Pons (tissue), 1 donor: Measurements from ENCODE around the gene AATK.
"Not testable (repeated sequence)": the region's sequence is repeated elsewhere in the genome, so short reads cannot be mapped to it uniquely, and the experiment has no call there.

Source experiments
- DNase-seq: peaks from one replicate; pipeline ENCODE4 v3.0.0-alpha.2; 2016; ENCODE audit warnings: low spot score

Gene AATK

DNA sequence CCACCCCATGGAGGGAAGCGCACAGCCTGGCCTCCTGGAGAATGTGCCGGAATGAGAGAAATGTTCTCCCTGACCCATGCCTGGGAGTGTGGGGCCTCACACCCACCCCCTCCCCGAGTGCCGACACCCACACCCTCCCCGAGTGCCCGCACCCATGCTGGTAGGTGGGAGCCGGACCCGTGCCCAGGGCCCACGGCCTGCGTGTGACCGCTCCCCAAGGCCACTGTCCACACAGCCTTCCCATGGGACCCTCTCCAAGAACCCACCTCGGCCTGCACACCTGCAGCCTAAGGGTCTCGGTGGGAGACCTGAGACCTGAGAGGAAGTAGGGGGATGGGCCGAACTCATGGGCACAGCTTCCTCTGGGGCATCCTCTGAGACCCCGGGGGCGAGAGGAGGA lies 4.0 kb downstream of the AATK start:
- DNase-seq: no peak

DNA sequence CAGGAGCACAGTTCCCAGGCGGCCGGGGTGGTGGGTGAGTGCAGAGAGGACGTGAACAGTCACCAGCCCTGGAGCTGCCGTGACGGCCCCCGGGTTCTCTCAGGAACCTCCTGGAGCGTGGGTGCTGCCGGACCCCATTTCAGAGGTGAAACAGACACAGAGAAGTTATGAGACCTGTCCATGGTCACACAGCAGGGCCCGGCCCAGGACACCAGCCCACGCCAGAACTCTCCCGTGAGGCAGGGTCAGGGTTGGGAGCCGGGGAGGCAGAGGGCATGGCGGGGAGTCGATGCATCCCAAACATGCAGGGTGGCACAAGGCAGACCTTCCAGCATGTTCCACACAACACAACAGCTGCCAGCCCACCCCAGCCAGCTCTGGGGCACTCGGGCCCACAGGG lies 4.5 kb downstream of the AATK start:
- DNase-seq: no peak

GRCh38 chr17:81160747-81161453 lies 5.1 kb downstream of the AATK start:
- DNase-seq: no peak

- no peak for DNase-seq
These were observed 5.7 kb downstream of the AATK start for GRCh38 chr17:81160306-81160705.

DNA sequence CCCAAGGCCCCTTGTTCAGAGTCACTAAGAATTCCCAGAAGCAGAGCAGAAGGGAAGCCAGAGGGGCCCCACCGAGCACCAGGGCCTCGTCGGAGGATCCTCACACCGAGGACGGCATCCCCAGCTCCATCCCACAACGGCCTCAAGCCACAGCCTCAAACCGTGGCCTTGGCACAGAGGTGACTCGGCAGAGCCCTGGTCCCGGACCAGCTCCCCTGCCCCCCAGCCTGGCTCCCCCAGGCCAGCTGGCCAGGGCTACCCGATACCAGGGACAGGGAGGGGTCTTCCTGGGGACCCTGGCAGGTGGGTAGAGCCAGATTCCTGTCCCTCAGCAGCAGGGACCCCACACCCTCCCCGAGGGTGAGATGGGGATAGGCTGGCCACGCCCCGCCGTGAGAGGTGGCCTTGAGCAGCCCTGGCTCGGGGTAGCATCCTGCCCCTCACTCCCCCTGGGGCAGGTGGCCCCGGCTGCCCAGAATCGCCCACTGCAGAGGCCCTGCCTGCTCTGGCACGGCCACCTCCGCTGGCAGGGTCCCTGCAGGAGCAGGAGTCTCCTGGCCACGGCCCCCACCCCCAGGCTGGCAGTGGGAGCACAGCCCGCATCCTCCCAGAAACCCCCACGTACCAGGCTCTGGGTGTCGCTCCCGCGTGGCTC lies 6.3 kb downstream of the AATK start:
- no peak for DNase-seq

GRCh38 chr17:81158688-81159590 lies 7.1 kb downstream of the AATK start:
- no peak for DNase-seq

- no peak for DNase-seq
These were observed 8.0 kb downstream of the AATK start for GRCh38 chr17:81157848-81158687.

DNA sequence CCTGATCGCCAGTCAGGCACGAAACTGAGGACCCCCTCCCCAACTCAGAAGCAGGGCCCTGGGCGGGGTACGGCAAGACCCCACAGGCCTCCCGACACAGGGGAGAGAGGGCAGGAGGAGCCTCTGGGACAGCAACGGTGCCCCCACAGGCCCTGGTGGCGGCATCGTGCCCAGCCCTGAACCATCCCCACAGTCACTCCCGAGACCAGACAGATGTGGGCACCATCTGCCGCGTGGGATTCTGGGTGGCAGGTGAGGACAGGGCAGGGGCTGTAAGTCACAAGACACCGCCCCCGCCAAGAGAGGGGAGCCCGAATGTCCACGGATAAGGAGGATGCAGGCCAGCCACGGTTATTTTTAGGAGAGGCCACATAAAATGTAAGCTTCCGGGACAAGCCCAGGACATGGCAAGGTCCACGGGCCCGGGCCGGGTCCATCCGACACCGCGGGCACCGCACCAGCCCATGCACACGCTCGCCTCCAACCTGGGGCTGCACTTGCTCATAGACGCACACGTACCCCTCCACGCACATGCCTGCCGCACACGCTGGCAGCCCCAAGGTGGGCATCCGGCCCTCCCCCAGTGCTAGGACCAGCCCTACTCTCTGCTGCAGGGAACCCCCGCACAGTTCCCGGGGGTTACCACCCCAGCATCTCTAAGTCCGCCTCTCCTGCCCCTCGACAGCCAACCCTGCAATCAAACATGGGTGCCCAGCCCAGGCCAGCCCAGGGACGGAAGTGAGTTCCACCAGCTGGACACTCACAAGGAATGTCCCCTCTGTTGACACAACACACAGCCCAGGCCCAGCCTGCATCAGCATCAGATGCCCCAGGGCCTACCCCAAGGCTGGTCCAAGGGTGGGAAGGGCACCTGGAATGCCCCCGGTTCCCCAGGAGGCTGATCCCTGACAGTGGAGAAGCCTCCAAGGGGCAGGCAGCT lies 8.9 kb downstream of the AATK start:
- no peak for DNase-seq

DNA sequence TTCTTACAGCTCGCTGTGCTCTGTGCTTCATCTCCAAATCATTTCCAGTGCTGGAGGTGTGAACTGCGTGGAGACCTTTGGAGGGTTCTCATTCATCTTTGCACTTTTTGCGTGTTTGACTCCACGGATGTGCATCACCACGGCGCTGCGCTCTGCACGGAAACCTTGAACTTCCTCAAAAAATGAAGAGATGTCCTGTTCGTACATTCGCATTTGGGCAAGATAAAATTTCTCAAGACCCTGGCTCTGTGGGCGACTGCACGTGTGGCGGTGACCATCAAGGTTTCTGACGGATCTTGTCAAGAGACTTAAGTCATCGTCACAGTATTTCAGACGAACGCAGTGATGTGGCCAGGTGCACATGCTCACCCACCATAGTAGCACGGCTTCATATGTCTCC lies 11.1 kb downstream of the AATK start:
- DNase-seq: no peak

- not testable (repeated sequence) for DNase-seq
These were observed 12.0 kb downstream of the AATK start for GRCh38 chr17:81154016-81154415.

DNA sequence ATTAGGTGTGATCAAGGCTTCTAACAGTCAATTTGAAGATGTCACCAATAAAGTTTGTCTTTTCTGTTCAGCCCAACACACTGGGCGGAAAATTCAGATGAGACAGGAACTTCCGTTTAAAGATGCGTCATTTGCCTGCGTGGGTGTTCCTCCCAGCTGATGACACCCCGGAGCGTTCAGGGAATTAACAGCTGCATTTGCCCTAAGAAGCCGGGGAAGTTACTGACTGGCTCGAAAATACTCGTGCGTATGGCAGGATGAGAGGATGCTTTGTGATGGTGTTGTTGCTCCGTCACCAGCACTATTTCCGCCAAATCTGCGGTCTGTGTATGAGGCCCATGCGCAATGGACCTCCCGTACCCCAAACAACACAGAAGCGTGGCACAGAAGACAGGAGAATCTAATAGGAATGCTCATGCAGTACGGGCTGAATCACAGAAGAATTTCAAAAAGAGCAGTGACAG lies 12.6 kb downstream of the AATK start:
- DNase-seq: peak; percentile 96

DNA sequence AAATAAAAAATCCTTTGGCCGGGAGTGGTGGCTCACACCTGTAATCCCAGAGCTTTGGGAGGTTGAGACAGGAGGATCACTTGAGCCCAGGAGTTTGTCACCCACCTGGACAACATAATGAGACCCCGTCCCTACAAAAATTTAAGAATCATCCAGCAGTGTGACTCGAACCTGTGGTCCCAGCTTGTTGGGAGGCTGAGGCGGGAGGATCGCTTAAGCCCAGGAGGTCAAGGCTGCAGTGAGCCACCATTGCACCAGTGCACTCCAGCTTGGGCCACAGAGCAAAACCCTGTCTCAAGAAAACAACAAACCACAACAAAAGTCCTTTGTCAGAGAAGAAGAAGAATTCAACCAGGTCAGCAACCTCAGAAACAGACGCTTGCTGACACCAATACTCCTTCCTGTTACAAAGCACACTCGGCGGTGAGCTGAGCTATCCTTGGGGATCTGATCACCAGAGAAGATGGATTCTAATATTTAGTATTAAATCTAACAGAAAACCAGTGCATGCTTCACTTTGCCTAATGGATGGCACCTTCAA lies 13.7 kb downstream of the AATK start:
- no peak for DNase-seq

GRCh38 chr17:81151278-81151677 lies 14.7 kb downstream of the AATK start:
- no peak for DNase-seq

DNA sequence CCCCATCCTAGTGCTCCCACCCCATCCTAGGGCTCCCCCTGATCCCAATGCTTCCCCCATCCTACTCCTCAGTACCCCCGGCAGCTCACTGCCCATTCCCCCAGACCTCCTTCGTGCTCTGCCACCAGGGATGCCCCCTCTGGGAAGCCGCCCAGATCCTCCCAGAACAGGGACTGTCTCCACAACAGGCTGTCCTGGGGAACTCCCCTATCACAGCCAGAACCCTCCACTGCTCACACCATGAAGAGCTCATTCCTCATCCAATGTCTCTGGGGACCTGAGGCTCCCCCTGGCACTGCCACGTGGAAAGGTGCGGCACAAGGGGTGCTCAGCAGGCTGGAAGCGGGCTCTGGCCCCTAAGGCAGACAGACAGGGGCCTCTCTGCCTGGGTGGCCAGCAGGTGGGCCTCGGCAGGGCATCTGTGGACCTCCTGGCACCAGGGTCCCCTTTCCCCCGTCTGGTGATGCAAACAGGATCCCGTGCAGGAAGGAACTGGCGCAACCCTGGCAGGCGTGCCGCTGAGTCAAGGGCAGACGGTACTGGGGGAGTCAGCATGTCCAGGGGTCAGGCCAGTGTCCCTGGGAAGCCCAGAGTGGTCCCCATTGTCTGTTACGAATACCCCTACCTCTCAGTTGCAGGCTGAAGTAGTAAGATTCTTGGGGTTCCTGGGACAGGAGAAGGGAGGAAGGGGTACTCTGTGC lies 15.5 kb downstream of the AATK start:
- DNase-seq: no peak

GRCh38 chr17:81148986-81149533 lies 17.0 kb downstream of the AATK start:
- no peak for DNase-seq

- DNase-seq: no peak
These were observed 17.4 kb downstream of the AATK start for GRCh38 chr17:81148571-81148970.

GRCh38 chr17:81147701-81148100 lies 18.3 kb downstream of the AATK start:
- no peak for DNase-seq

DNA sequence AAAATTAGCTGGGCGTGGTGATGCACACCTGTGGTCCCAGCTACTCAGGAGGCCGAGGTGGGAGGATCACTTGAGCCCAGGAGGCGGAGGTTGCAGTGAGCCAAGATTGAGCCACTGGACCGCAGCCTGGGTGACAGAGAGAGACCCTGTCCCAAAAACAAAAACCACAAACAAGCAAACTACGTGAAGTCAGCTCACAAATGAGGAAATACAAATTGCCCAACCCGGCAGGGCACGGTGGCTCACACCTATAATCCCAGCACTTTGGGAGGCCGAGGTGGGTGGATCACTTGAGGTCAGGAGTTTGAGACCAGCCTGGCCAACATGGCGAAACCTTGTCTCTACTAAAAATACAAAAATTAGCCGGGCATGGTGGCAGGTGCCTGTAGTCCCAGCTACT lies 19.8 kb downstream of the AATK start:
- not testable (repeated sequence) for DNase-seq

DNA sequence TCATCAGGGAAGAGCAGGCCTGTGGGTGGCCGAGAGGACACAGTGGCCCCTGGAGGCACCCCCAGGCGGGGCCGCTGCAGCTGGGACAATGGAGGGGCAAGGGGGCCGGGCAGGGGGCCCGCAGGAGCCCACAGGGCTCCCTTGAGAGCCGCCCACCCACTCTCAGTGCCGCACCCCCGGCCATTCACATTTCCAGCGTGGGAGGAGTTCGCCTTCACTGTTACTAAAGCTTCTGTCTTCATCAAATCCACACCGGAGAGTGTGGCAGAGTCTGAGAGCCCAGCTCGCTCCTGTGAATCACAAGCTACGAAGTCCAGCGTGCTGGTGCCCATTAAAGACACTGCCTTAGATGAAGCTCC lies 21.6 kb downstream of the AATK start:
- DNase-seq: no peak
